NCI-H446 treated with DMSO at 0.1 percent for 48 hours (cell line): ENCODE data around the gene FFAR3.

ENCODE experiments used
- DNase-seq: peaks from one replicate; lab custom pipeline; 2025; lab: John Stamatoyannopoulos, UW

The FFAR3 gene

GRCh38 chr19:35403116-35403760, 45.0 kb downstream of the FFAR3 start:
- no peak for DNase-seq

GRCh38 chr19:35404879-35405622, 46.8 kb downstream of the FFAR3 start:
- no peak for DNase-seq

- DNase-seq = no peak
Measured at GRCh38 chr19:35407619-35408018, 49.4 kb downstream of the FFAR3 start.

GRCh38 chr19:35408284-35409171, 50.3 kb downstream of the FFAR3 start:
- no peak for DNase-seq

- no peak for DNase-seq
Measured at GRCh38 chr19:35409191-35409590, 50.9 kb downstream of the FFAR3 start.
